AG10803 (cell line): ENCODE measurements around the gene RGPD8.

Source experiments
- DNase-seq: peaks from one replicate; pipeline ENCODE4 v3.0.0; 2010; ENCODE audit warnings: low read depth
- H3K4me3 ChIP-seq: 2 replicates; pipeline ENCODE4 v1.5.1; 2011; ENCODE audit warnings: mild to moderate bottlenecking, low read length, control low read depth
- CTCF ChIP-seq: conservative IDR thresholded peaks from 2 replicates; pipeline ENCODE4 v1.5.1; 2011; ENCODE audit warnings: mild to moderate bottlenecking, low read length, control low read depth, inconsistent platforms

Gene RGPD8

GRCh38 chr2:112340475-112341267 is 92.8 kb downstream of the RGPD8 start:
- TF ChIP-seq CTCF: no peak
- H3K4me3 ChIP-seq: no peak overlapping the region
- DNase-seq: no peak

GRCh38 chr2:112339986-112340385 is 93.5 kb downstream of the RGPD8 start:
- H3K4me3 ChIP-seq: no peak overlapping the region
- no peak for TF ChIP-seq CTCF
- no peak for DNase-seq

GRCh38 chr2:112335600-112335999 is 97.8 kb downstream of the RGPD8 start:
- DNase-seq: no peak

GRCh38 chr2:112332123-112332696 is 101.2 kb downstream of the RGPD8 start:
- H3K4me3 ChIP-seq: no peak overlapping the region
- no peak for DNase-seq
- no peak for TF ChIP-seq CTCF

More at GRCh38 chr2:112335600-112335999, 97.8 kb downstream of the RGPD8 start:
- no peak for TF ChIP-seq CTCF
- H3K4me3 ChIP-seq: no peak overlapping the region

GRCh38 chr2:112322919-112323318 is 110.5 kb downstream of the RGPD8 start:
- H3K4me3 ChIP-seq: no peak overlapping the region
- TF ChIP-seq CTCF: no peak
- no peak for DNase-seq

- no peak overlapping the region for H3K4me3 ChIP-seq
- TF ChIP-seq CTCF: no peak
- DNase-seq: no peak
These were observed 111.8 kb downstream of the RGPD8 start for GRCh38 chr2:112321375-112322320.
